UCSD-AML1 (cell line): ENCODE data around the gene PPP4R4.
"Not testable (repeated sequence)": the region's sequence is repeated elsewhere in the genome, so short reads cannot be mapped to it uniquely, and the experiment has no call there.

Source experiments
- DNase-seq: peaks from one replicate; lab custom pipeline; 2025; ENCODE audit not compliant: unreplicated experiment; lab: John Stamatoyannopoulos, UW

PPP4R4 gene

GRCh38 chr14:94267352-94267751, 93.2 kb downstream of the PPP4R4 start:
- DNase-seq, result no peak

GRCh38 chr14:94268582-94268981, 94.5 kb downstream of the PPP4R4 start:
- not testable (repeated sequence) for DNase-seq

- DNase-seq, result no peak
Measured at GRCh38 chr14:94269156-94269555, 95.0 kb downstream of the PPP4R4 start.

GRCh38 chr14:94276898-94277561, 102.9 kb downstream of the PPP4R4 start:
- not testable (repeated sequence) for DNase-seq

GRCh38 chr14:94278731-94279130, 104.6 kb downstream of the PPP4R4 start:
- no peak for DNase-seq

GRCh38 chr14:94282991-94283723, 109.0 kb downstream of the PPP4R4 start:
- DNase-seq, result no peak

- no peak for DNase-seq
Measured at GRCh38 chr14:94284221-94284620, 110.1 kb downstream of the PPP4R4 start.

GRCh38 chr14:94285158-94285557, 111.0 kb downstream of the PPP4R4 start:
- no peak for DNase-seq

GRCh38 chr14:94288610-94289465, 114.7 kb downstream of the PPP4R4 start:
- DNase-seq, result no peak

- no peak for DNase-seq
Measured at GRCh38 chr14:94290197-94290596, 116.1 kb downstream of the PPP4R4 start.

- DNase-seq, result no peak
Measured at GRCh38 chr14:94291159-94291905, 117.2 kb downstream of the PPP4R4 start.

- no peak for DNase-seq
Measured at GRCh38 chr14:94291906-94292525, 117.9 kb downstream of the PPP4R4 start.

GRCh38 chr14:94292526-94292871, 118.4 kb downstream of the PPP4R4 start:
- DNase-seq, result no peak

- no peak for DNase-seq
Measured at GRCh38 chr14:94292872-94293577, 118.9 kb downstream of the PPP4R4 start, which contains the start of gene SERPINA10. Gene SERPINA10, minus strand, starts transcription at chr14:94293268. Its CDS starts 2,675 bp downstream, at chr14:94290593.

GRCh38 chr14:94293578-94293924, 119.4 kb downstream of the PPP4R4 start:
- DNase-seq, result no peak

GRCh38 chr14:94295360-94296180, 121.4 kb downstream of the PPP4R4 start:
- no peak for DNase-seq

- DNase-seq, result not testable (repeated sequence)
Measured at GRCh38 chr14:94296181-94296545, 122.0 kb downstream of the PPP4R4 start.

GRCh38 chr14:94298130-94298529, 124.0 kb downstream of the PPP4R4 start:
- DNase-seq, result no peak

GRCh38 chr14:94303111-94303510, 129.0 kb downstream of the PPP4R4 start:
- DNase-seq, result no peak
